Measurements from ENCODE around the gene ARHGEF10L.

ARHGEF10L gene

DNA sequence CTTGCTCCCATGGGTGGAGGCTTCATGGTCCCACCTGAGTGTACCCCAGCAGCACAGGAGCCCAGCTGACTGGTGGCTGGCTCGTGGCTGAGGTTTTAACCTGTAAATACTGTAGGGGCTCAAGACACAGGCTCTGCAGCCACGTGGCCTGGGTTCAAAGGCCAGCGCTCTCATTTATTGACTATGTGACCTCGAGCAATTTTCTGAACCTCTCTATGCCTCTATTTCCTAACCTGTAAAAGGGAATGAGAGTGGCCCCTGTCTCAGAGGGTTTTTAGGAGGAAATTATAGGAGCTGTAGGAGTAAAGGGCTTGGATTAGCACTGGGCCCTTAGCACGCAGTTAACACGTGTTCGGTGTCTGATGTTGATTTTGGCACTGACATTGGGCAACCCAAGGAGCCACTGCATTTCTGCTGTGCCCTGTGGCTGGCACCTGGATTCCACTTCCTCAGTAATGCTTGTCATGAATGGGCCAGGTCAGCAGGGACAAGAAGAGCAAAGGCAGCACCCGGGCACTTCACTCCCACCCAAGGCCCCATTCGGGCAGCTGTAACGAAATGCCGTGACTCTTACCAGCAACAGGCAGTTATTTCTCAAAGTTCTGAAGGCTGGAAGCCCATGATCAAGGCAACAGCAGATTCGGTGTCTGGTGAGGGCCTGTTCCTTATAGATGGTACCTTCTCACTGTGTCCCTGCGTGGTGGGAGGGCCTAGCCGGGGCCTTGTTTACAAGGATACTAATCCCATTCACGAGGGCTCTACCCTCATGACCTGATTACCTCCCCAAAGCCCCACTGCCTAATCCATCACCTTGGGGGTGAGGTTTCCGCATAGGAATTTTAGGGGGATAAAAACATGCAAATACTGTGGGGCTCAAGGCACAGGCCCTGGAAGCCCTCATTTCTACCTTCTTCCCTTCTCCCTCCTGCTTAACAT, 25.2 kb downstream of the ARHGEF10L start:
- H3K4me3 ChIP-seq (replicated peaks in 1 of 2; ENCODE audit: low read depth in 2 of 2, low read length in 2 of 2) = no peak overlapping the region
- no peak for DNase-seq (ENCODE audit: low read depth in 2 of 2)
- TF ChIP-seq, protein P1, sequence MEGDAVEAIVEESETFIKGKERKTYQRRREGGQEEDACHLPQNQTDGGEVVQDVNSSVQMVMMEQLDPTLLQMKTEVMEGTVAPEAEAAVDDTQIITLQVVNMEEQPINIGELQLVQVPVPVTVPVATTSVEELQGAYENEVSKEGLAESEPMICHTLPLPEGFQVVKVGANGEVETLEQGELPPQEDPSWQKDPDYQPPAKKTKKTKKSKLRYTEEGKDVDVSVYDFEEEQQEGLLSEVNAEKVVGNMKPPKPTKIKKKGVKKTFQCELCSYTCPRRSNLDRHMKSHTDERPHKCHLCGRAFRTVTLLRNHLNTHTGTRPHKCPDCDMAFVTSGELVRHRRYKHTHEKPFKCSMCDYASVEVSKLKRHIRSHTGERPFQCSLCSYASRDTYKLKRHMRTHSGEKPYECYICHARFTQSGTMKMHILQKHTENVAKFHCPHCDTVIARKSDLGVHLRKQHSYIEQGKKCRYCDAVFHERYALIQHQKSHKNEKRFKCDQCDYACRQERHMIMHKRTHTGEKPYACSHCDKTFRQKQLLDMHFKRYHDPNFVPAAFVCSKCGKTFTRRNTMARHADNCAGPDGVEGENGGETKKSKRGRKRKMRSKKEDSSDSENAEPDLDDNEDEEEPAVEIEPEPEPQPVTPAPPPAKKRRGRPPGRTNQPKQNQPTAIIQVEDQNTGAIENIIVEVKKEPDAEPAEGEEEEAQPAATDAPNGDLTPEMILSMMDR (IDR thresholded peaks at IDR 0.05; ENCODE audit: low read depth, low read length) = no peak

DNA sequence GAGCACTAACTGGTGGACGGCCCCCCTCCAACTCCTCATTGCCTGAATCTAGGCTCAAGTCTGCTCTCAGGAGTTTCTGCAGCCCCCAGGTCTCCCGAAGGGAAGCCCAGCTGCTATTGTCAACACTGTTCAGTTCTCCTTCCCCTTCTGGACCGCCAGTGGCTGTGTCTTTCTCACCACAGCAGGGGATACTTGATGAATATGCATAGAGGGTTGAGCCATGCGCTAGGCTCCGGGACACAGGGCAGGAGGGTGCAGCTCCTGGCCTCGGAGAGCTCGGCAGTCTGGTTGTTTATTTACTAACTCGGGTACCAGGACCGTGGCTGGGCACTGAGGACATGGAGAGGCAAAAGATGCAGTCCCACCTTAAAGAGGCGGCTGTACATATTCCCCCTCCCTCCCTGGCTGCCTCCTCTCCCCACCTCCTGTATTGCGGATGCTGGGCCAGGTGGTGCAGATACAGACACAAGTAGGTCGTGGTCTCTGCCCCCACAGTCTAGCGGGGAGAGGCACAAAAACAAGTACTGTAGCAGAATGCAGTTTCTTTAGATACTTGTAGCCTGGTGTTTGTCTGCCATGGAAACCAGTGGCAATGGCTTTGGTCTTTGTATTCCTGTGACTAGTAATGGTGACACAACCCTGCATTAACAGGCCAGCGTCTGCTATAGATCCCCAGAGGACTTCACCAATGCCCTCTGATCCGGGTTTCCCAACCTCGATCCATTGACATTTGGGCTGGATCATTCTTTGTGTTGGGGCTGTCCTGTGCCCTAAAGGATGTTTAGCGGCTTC, 26.2 kb downstream of the ARHGEF10L start:
- TF ChIP-seq, protein P1 (IDR thresholded peaks at IDR 0.05; ENCODE audit: low read depth, low read length) = no peak
- H3K4me3 ChIP-seq (replicated peaks in 1 of 2; ENCODE audit: low read depth in 2 of 2, low read length in 2 of 2) = no peak overlapping the region
- DNase-seq (ENCODE audit: low read depth in 2 of 2) = no peak

DNA sequence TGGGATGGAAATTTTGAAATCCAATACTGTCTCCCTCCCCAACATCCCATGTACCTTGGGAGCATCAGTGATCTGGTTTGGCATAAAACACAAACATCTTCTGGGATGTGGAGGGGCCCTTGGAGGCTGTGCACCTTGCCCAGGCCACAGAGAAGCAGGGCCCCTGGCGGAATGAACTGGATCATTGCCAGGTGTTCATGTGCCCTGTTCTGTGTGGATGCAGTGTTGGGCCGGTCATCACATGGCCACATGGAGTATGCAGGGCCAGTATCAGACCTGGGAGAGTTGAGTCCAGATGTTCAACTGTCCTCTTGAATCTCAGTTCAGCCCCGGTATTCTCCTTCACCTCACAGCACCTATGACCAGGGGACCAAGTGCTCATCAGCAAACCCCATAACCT, 26.9 kb downstream of the ARHGEF10L start:
- no peak for DNase-seq (ENCODE audit: low read depth in 2 of 2)
- H3K4me3 ChIP-seq (replicated peaks in 1 of 2; ENCODE audit: low read depth in 2 of 2, low read length in 2 of 2) = no peak overlapping the region
- TF ChIP-seq, protein P1 (IDR thresholded peaks at IDR 0.05; ENCODE audit: low read depth, low read length) = no peak

DNA sequence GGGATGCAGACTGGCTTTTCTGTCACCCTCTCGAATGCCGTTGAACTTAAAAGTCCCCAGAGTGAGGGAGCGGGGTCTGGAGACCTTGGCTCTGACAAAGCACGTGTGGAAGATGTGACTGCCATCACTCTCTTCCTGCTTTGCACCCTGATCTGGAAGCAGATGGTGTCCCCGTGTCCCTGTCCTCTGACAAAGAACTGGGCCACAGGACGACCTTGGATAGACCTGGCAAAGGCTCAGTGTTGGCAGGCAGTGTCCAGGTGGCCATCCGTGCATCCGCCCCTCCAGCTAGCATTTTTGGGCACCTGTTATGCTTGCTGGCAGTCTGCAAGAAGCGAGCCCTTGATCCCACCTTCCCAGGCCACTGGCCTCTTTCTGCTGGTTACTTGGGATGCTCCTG, 27.4 kb downstream of the ARHGEF10L start:
- TF ChIP-seq, protein P1 (IDR thresholded peaks at IDR 0.05; ENCODE audit: low read depth, low read length) = no peak
- no peak overlapping the region for H3K4me3 ChIP-seq (replicated peaks in 1 of 2; ENCODE audit: low read depth in 2 of 2, low read length in 2 of 2)
- no peak for DNase-seq (ENCODE audit: low read depth in 2 of 2)

DNA sequence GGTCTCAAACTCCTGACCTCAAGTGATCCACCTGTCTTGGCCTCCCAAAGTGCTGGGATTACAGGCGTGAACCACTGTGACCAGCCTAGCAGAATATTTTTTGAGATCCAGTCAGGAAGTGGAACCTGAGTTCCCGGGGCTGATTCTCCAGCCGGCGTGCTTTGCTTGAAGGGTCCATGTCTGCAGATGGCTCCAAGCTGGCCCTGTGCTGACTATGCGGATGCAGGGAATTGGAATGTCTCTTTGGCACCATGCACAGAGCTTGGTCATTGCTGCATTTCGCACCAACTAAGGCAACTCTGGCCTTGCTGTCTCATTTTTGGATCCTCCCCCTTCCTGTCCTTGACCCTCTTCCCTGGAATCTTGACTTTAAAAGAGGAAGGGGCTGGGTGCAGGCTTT, 28.1 kb downstream of the ARHGEF10L start:
- no peak overlapping the region for H3K4me3 ChIP-seq (replicated peaks in 1 of 2; ENCODE audit: low read depth in 2 of 2, low read length in 2 of 2)
- TF ChIP-seq, protein P1 (IDR thresholded peaks at IDR 0.05; ENCODE audit: low read depth, low read length) = no peak
- peak; percentile 60 to 75 for DNase-seq (ENCODE audit: low read depth in 2 of 2)

DNA sequence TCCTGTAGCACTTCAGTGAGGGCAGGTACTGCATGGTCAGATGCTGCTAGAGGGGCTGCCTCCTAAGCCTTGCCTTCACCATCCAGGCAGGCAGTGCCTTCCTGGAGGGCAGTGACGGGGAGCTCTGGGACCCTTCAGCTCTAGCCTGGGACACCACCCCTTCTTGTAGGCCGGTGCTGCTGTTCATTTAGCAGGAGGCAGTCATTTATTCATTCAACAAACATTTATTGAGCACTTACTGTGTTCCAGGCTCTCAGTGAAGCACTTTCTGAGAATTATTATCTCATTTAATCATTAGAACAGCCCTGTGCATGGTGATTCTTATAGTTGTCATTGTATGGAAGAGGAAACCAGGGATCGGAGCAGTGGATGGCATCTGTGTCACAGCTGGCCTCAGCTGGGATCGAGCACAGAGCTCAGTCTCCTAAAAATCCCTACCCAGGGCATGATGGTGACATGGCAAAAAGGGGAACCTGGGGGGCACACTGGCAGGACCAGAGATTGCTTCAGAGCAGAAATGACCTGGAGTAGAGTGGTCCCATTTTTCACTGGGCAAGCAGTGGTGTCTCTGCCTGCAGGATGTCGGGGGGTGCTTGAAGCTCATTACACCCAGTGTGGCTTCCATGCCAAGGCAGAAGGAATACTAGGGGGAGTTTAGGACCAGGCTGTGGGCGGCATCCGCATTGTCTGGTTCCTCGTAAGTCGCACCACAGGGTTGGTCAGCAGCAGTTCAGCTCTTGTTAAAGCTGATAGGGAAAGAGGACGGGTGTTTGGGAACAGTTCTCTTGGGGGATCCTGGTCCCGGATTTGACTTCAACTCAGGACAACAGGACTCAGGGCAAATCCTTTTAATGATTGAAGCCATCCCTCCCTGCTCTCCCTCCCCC, 28.8 kb downstream of the ARHGEF10L start:
- no peak overlapping the region for H3K4me3 ChIP-seq (replicated peaks in 1 of 2; ENCODE audit: low read depth in 2 of 2, low read length in 2 of 2)
- DNase-seq (ENCODE audit: low read depth in 2 of 2) = no peak
- TF ChIP-seq, protein P1 (IDR thresholded peaks at IDR 0.05; ENCODE audit: low read depth, low read length) = no peak

All from cardiac fibroblast (primary cell).